Choroid plexus epithelial cell (primary cell): ENCODE results near the gene SMC1B.
"Not testable (repeated sequence)": the region's sequence is repeated elsewhere in the genome, so short reads cannot be mapped to it uniquely, and the experiment has no call there.

Source experiments
- DNase-seq: peaks from one replicate; pipeline ENCODE4 v3.0.0-alpha.2; 2010; ENCODE audit warnings: low read depth
- H3K4me3 ChIP-seq: 2 replicates; pipeline ENCODE4 v1.5.1; 2011; ENCODE audit warnings: low read depth, mild to moderate bottlenecking, control low read depth, low read length, moderate library complexity
- TF ChIP-seq, protein P1 (sequence below): conservative IDR thresholded peaks from 2 replicates; pipeline ENCODE4 v1.5.1; 2011; ENCODE audit warnings: low read depth, mild to moderate bottlenecking, control low read depth, inconsistent platforms, low read length, moderate library complexity

SMC1B gene

DNA sequence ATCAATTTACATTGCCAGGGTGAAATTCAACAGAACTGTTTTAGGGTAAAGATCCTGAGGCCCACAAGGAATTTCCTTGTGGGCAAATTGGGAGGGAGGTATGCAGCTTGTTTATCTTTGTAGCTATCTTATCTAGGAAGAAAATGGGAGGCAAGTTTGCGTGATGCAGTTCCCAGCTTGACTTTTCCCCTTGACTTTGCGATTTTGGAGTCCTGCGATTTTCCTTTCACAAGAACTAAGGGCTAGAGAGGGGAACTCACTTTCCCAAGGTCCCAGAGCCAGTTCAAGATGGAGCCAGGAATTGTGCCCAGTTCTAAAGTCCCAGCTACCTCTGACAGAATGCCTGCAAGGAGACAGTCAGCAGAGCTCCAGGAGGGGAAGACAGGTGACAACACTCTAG, 30.8 kb upstream of the SMC1B start:
- no peak overlapping the region for H3K4me3 ChIP-seq
- no peak for DNase-seq
- TF ChIP-seq, protein P1, sequence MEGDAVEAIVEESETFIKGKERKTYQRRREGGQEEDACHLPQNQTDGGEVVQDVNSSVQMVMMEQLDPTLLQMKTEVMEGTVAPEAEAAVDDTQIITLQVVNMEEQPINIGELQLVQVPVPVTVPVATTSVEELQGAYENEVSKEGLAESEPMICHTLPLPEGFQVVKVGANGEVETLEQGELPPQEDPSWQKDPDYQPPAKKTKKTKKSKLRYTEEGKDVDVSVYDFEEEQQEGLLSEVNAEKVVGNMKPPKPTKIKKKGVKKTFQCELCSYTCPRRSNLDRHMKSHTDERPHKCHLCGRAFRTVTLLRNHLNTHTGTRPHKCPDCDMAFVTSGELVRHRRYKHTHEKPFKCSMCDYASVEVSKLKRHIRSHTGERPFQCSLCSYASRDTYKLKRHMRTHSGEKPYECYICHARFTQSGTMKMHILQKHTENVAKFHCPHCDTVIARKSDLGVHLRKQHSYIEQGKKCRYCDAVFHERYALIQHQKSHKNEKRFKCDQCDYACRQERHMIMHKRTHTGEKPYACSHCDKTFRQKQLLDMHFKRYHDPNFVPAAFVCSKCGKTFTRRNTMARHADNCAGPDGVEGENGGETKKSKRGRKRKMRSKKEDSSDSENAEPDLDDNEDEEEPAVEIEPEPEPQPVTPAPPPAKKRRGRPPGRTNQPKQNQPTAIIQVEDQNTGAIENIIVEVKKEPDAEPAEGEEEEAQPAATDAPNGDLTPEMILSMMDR = no peak

GRCh38 chr22:45442116-45442515, 28.7 kb upstream of the SMC1B start:
- no peak for DNase-seq
- TF ChIP-seq, protein P1 = no peak
- no peak overlapping the region for H3K4me3 ChIP-seq

DNA sequence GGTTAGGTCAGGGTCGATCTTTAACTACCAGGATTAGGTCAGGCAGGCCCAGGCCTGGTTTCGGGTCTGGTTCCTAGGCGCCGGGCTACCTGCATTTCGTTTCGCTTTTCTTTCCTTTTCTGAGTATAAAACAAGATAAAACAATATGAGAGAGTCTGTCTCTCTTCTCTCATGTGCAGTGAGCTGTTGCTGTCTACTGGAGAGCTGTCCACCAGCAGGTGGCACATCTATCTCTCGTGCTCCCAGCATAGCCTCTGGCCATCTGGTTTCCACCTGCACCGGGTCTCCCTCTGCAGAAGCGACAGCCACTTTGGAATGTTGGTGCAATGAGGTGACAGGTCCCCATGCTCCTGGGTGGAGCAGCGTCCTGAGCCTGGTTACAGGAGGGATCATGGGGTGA, 27.7 kb upstream of the SMC1B start:
- no peak overlapping the region for H3K4me3 ChIP-seq
- DNase-seq = peak; percentile 81
- TF ChIP-seq, protein P1 = peak; percentile 92

DNA sequence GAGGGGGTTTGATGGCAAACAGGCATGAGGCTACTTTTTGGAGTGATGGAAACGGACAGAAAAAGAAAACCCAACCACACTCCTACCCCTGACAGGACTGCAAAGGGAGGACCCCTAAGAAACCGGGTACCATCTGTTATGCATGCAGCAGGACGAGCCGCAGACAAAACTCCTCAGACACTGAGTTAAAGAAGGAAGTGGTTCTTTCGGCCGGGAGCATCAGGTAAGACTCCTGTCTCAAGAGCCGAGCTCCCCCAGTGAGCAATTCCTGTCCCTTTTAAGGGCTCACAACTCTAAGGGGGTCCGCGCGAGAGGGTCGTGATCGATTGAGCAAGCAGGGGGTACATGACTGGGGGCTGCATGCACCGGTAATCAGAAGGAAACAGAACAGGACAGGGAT, 27.3 kb upstream of the SMC1B start:
- not testable (repeated sequence) for DNase-seq, H3K4me3 ChIP-seq

DNA sequence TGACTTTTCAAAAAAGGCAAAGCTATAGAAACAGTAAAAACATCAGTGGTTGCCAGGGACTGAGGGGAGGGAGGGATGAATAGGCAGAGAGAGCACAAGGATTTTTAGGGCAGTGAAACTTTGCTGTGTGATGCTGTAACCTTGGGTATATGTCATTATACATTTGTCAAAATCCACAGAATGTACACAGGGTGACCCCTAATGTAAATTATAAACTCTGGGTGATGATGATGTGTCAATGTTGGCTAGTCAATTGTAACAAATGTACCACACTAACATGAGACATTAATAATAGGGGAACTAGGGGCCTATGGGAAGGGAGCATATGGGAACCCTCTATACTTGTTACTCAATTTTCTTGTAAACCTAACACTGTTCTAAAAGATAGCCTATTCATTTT, 24.9 kb upstream of the SMC1B start:
- H3K4me3 ChIP-seq = no peak overlapping the region
- DNase-seq = no peak
- TF ChIP-seq, protein P1 = no peak

- not testable (repeated sequence) for DNase-seq, H3K4me3 ChIP-seq
Observed at GRCh38 chr22:45436871-45437517, 23.6 kb upstream of the SMC1B start.

- TF ChIP-seq, protein P1 = peak; percentile 96
- H3K4me3 ChIP-seq = no peak overlapping the region
Observed at GRCh38 chr22:45435544-45436139, 22.2 kb upstream of the SMC1B start.

GRCh38 chr22:45434981-45435380, 21.6 kb upstream of the SMC1B start:
- DNase-seq = no peak
- TF ChIP-seq, protein P1 = no peak
- no peak overlapping the region for H3K4me3 ChIP-seq

More at GRCh38 chr22:45435544-45436139, 22.2 kb upstream of the SMC1B start:
- peak; percentile 94 for DNase-seq
